K562 (cell line): ENCODE results near the gene ECSIT. TPM values are rescaled to one million over a fixed set of nuclear protein-coding genes. Genes with fewer than 3 reads are reported as not detected.
A peak's percentile ranks its signal among the peaks of the same experiment; 100 is the strongest.

Experiments used
- ATAC-seq: fragments of 200-7000 bp; cut with Tn5 transposase; 3 replicates; pipeline ENCODE4 v1.9.1; 2020; ENCODE audit warnings: moderate library complexity
- BruUV-seq: library from RNA; stranded (reverse); fragments of 400-500 nt; replicated peaks from 2 replicates; lab custom pipeline; 2021; lab: Mats Ljungman, UMichigan
- CTCF ChIA-PET: fragments of 300-600 bp; formaldehyde crosslinking; extraction: SDS; loops from one replicate; lab custom pipeline; 2021; ENCODE audit warnings: low intra/inter-chr PET ratio; lab: Yijun Ruan, JAX
- POLR2A ChIA-PET: fragments of 300-600, 350-650 bp; sonication (Branson Sonifier 250); formaldehyde crosslinking; extraction: SDS; loops from one replicate; lab custom pipeline; 2021; ENCODE audit warnings: antibody characterized with exemption, inconsistent platforms; lab: Yijun Ruan, JAX
- DNase-seq, 4 experiments: peaks; one replicate each; pipeline versions ENCODE4 v3.0.0 to v3.0.0-alpha.2; 2011 to 2018; ENCODE audit warnings: low spot score in 3 of 4, mixed read lengths in 3 of 4; ENCODE audit errors: extremely low read depth in 1 of 4
- FAIRE-seq: peaks from 2 replicates; lab custom pipeline; 2011; peaks lifted over from hg19 to GRCh38; lab: Jason Lieb, UNC
- H2AFZ ChIP-seq: 2 replicates; pipeline ENCODE4 v1.6.0; 2011; ENCODE audit warnings: low read depth, low read length, control low read depth, inconsistent platforms
- H3K27ac ChIP-seq: fragments of 200-600 bp; 3 replicates; pipeline ENCODE4 v1.8.0; 2011; ENCODE audit warnings: low read depth, mild to moderate bottlenecking, control low read depth, inconsistent platforms, low read length, moderate library complexity, mixed read lengths; ENCODE audit errors: extremely low read depth
- H3K27me3 ChIP-seq, 2 experiments: fragments of 300-600 bp in 1 of 2; 2 replicates in 1 of 2; 3 replicates in 1 of 2; pipeline versions ENCODE4 v1.6.0 to v1.8.0; 2011; ENCODE audit warnings: inconsistent platforms in 2 of 2, low read length in 2 of 2, mild to moderate bottlenecking in 1 of 2, mixed read lengths in 1 of 2, moderate library complexity in 1 of 2; ENCODE audit not compliant: control insufficient read depth in 2 of 2, insufficient read depth in 2 of 2
- H3K36me3 ChIP-seq: fragments of 300-600 bp; 3 replicates; pipeline ENCODE4 v1.8.0; 2011; ENCODE audit warnings: mild to moderate bottlenecking, low read length, inconsistent platforms; ENCODE audit not compliant: control insufficient read depth, insufficient read depth
- H3K4me1 ChIP-seq, 2 experiments: fragments of 200-600 bp in 1 of 2; replicated peaks in 1 of 2; 2 replicates in 1 of 2; 3 replicates in 1 of 2; pipeline versions ENCODE4 v1.5.1 to v1.8.0; 2011; ENCODE audit warnings: inconsistent platforms in 2 of 2, low read length in 2 of 2, mild to moderate bottlenecking in 1 of 2, mixed read lengths in 1 of 2, moderate library complexity in 1 of 2; ENCODE audit not compliant: control insufficient read depth in 2 of 2, insufficient read depth in 2 of 2
- H3K4me2 ChIP-seq: 2 replicates; pipeline ENCODE4 v1.6.1; 2011; ENCODE audit warnings: low read length, control low read depth, inconsistent platforms, mixed read lengths; ENCODE audit not compliant: insufficient read depth
- H3K4me3 ChIP-seq: fragments of 200-600 bp; sonication (generic), shearing (Covaris generic); 2 replicates; pipeline ENCODE4 v1.5.1; 2016; ENCODE audit warnings: control low read depth, inconsistent platforms
- H3K79me2 ChIP-seq: fragments of 200-600 bp; 3 replicates; pipeline ENCODE4 v1.8.0; 2011; ENCODE audit warnings: low read length, inconsistent platforms; ENCODE audit not compliant: control insufficient read depth, insufficient read depth
- H3K9ac ChIP-seq, 2 experiments: 2 replicates each; pipeline versions ENCODE4 v1.6.0 to v1.6.1; 2011; ENCODE audit warnings: low read depth in 2 of 2, low read length in 2 of 2, control low read depth in 1 of 2, inconsistent platforms in 1 of 2, mild to moderate bottlenecking in 1 of 2, mixed read lengths in 1 of 2; ENCODE audit not compliant: insufficient read depth in 1 of 2
- H3K9me1 ChIP-seq: one replicate; pipeline ENCODE4 v1.6.0; 2011; ENCODE audit warnings: inconsistent platforms, mild to moderate bottlenecking, low read length, moderate library complexity; ENCODE audit not compliant: control insufficient read depth, insufficient read depth
- H3K9me3 ChIP-seq: replicated peaks from 2 replicates; pipeline ENCODE4 v1.5.1; 2011; ENCODE audit warnings: low read depth, low read length, inconsistent platforms; ENCODE audit not compliant: control insufficient read depth, insufficient read depth
- H4K20me1 ChIP-seq: replicated peaks from 2 replicates; pipeline ENCODE4 v1.6.1; 2011; ENCODE audit warnings: low read length, inconsistent platforms, mixed read lengths; ENCODE audit not compliant: control insufficient read depth, insufficient read depth
- CBX8 ChIP-seq: fragments of 200-600 bp; sonication (generic); IDR thresholded peaks from 2 replicates; pipeline ENCODE4 v1.6.1; 2012; ENCODE audit warnings: borderline replicate concordance, mixed run types, low read depth, mild to moderate bottlenecking, moderate library complexity, mixed read lengths, low read length, control low read depth, inconsistent platforms; ENCODE audit not compliant: poor library complexity, severe bottlenecking; ENCODE audit errors: extremely low read depth
- KHSRP ChIP-seq: fragments of 450-650 bp; IDR thresholded peaks from 2 replicates; pipeline ENCODE4 v1.6.1; 2017
- MTF1 ChIP-seq: fragments of 250-450 bp; sonication (Bioruptor Pico); IDR thresholded peaks from 2 replicates; pipeline ENCODE4 v1.9.0; 2021; ENCODE audit warnings: moderate library complexity, mild to moderate bottlenecking, inconsistent platforms, borderline replicate concordance
- NR2F6 ChIP-seq: fragments of 450-650 bp; formaldehyde crosslinking; IDR thresholded peaks from 2 replicates; pipeline ENCODE4 v1.4.0; 2020; ENCODE audit warnings: mild to moderate bottlenecking
- POLR2H ChIP-seq: IDR thresholded peaks from 2 replicates; pipeline ENCODE4 v1.6.1; 2016; ENCODE audit warnings: missing genetic modification characterization, low read depth, mild to moderate bottlenecking, control low read depth, missing compliant biosample characterization, moderate library complexity
- PTBP1 ChIP-seq: fragments of 200-400 bp; formaldehyde crosslinking; IDR thresholded peaks from 2 replicates; pipeline ENCODE4 v1.6.1; 2017; ENCODE audit warnings: low read depth, low read length
- PYGO2 ChIP-seq: fragments of 450-650 bp; IDR thresholded peaks from 2 replicates; pipeline ENCODE4 v1.6.1; 2016; ENCODE audit warnings: mild to moderate bottlenecking, missing genetic modification characterization, moderate library complexity, missing compliant biosample characterization
- RHOXF2B ChIP-seq: fragments of 250-450 bp; sonication (Bioruptor Pico); conservative IDR thresholded peaks from 2 replicates; pipeline ENCODE4 v1.5.1; 2021
- TAL1 ChIP-seq: fragments of 450-650 bp; IDR thresholded peaks from 2 replicates; pipeline ENCODE4 v1.6.1; 2016; ENCODE audit warnings: mild to moderate bottlenecking
- TBL1XR1 ChIP-seq, 2 experiments: IDR thresholded peaks; 2 replicates each; pipeline ENCODE4 v1.6.1; 2012; ENCODE audit warnings: improper control_type of control experiment in 2 of 2, low read length in 2 of 2, mild to moderate bottlenecking in 1 of 2
- ZC3H8 ChIP-seq: fragments of 450-650 bp; IDR thresholded peaks from 2 replicates; pipeline ENCODE4 v1.6.1; 2017
- ZNF311 ChIP-seq: fragments of 250-450 bp; sonication (Bioruptor Pico); IDR thresholded peaks from 2 replicates; pipeline ENCODE4 v1.4.0; 2020; ENCODE audit warnings: mild to moderate bottlenecking, moderate library complexity
- ZNF551 ChIP-seq: fragments of 250-450 bp; sonication (Bioruptor Pico); IDR thresholded peaks from 2 replicates; pipeline ENCODE4 v1.5.0; 2021; ENCODE audit warnings: mild to moderate bottlenecking, moderate library complexity
- ZNF79 ChIP-seq: fragments of 250-450 bp; sonication (Bioruptor Pico); IDR thresholded peaks from 2 replicates; pipeline ENCODE4 v1.4.0; 2020; ENCODE audit warnings: low read depth, mild to moderate bottlenecking, moderate library complexity
- WGBS: fragments of 100-300 bp; shearing (Covaris generic); methylation state at CpG from one replicate; pipeline ENCODE4 v1.1.6; 2016; ENCODE audit warnings: low coverage, mixed read lengths; ENCODE audit not compliant: insufficient coverage; ENCODE audit errors: missing lambda C conversion rate; 5-methylcytosine and 5-hydroxymethylcytosine counted together
- in situ Hi-C: fragments of 300-500 bp; cut with MboI; formaldehyde crosslinking; loops from 4 replicates; pipeline ENCODE4 v1.15.0; 2018; ENCODE audit warnings: inconsistent platforms, mixed read lengths
- intact Hi-C: fragments of 100-400 bp; cut with micrococcal nuclease; formaldehyde crosslinking; loops from 2 replicates; pipeline ENCODE4 v1.14.2; 2022
- polyA plus RNA-seq, 8 experiments: library from polyadenylated mRNA; depleted of rRNA in 4 of 8; stranded (reverse) in 5 of 8; unstranded in 3 of 8; fragments of >200 nt; fragmentation: Nextera tagmentation in 2 of 8; fragmentation: Illumina TruSeq in 1 of 8; extraction: Ambion mirVana in 2 of 8; extraction: Trizol in 1 of 8; gene quantifications; 2 replicates each; pipeline versions ENCODE4 v1.2.1 to v1.2.3, GENCODE V29; 2011 to 2014; ENCODE audit warnings: inconsistent platforms in 1 of 8, missing spikeins in 1 of 8
- total RNA-seq, 7 experiments: library from RNA; depleted of rRNA in 6 of 7; stranded (reverse); fragments of >200 nt in 6 of 7; fragmentation: Illumina TruSeq in 2 of 7; extraction: Trizol in 2 of 7; gene quantifications; 2 replicates each; pipeline versions ENCODE4 v1.2.1 to v1.2.3, GENCODE V29; 2011 to 2021; ENCODE audit warnings: low replicate concordance in 1 of 7
- TF ChIP-seq, protein P1 (sequence below): fragments of 250-450 bp; sonication (Bioruptor Pico); IDR thresholded peaks from 2 replicates; pipeline ENCODE4 v1.4.0; 2020; ENCODE audit warnings: borderline replicate concordance
- TF ChIP-seq, protein P2 (sequence below): sonication (generic); formaldehyde crosslinking; IDR thresholded peaks from 2 replicates; pipeline ENCODE4 v1.9.0; 2022; ENCODE audit warnings: mild to moderate bottlenecking, missing genetic modification reagents
- TF ChIP-seq, protein P3 (sequence below): sonication (generic); formaldehyde crosslinking; IDR thresholded peaks from 2 replicates; pipeline ENCODE4 v1.8.0; 2023; ENCODE audit warnings: mild to moderate bottlenecking, missing genetic modification reagents

The ECSIT gene
- total and polyA plus RNA-seq, 9 of the 15 experiments (the other 6 are each of a cell fraction or from before 2014, with no cell fraction given): 1.1 to 82.5 (median 43.9) TPM

DNA sequence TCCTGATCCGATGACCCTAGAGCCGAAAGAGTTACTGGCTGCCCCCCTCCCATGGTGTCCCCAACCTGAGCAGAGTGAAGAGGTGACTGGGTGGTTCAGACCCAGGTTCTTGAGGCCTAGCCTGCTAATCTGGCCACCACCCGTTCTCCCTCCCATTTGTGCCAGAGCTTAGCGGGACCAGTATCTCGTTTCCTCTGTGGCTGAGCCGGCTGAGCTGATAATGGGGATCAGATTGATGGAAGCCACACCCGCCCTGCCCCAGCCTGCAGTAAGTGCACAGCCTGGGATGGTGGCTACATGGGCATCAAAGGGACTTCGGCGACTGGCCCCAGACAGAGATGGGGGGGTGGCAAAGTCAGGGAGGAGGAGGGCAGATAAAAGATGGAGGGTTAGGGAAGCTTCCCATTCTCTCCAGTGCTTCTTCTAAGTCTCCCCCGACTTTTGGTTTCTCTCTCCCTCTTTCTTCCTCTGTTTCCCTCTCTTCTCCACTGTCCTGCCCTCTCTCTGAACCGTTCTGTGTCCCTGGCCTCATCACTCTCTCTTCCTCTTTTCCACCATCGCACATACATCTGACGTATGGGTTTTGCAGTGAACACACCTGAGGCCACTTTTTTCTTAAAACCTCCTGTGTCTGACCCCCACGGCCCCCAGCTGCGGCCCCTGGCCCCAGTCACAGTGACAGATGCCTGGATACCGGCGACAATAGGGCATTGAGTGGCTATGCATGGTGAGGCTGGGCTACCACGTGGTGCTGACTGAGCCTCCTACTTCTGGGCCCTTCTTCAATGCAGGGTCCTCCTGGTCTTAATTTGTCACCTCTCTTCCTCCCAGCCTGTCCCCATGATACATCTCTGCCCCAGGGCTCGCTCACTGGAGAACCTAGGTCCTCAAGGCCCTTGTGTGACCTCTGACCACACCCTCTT lies 50.5 kb downstream of the ECSIT start:
- ChIA-PET POLR2A (no interaction called here), CTCF (no interaction called here)
- H3K9me3 ChIP-seq: no peaks in the 10 kb centered on the region
- H3K79me2 ChIP-seq: no peaks in the 10 kb centered on the region
- H3K9ac ChIP-seq: no peak overlapping the region
- H3K4me1 ChIP-seq: peaks cover 9 to 49% of the 10 kb centered on the region in 2 experiments; a peak in 4 of 5 replicates
- no peak overlapping the region for H3K27ac ChIP-seq
- 18% methylated on average over 19 of the region's 19 CpGs for WGBS
- peak overlapping the region; percentile 51; the same call in 1 of the 2 replicates for H3K4me2 ChIP-seq
- intact Hi-C loops (no loop called here), in situ Hi-C loops (no loop called here)
- peak overlapping the region; percentile 78; the same call in 1 of the 2 replicates for H2AFZ ChIP-seq
- no peaks in the 10 kb centered on the region for H3K36me3 ChIP-seq
- H3K27me3 ChIP-seq: peaks cover 0 to 3% of the 10 kb centered on the region in 2 experiments; a peak in 3 of 5 replicates
- no peak for ATAC-seq
- H3K4me3 ChIP-seq: no peak overlapping the region
- H4K20me1 ChIP-seq: no peaks in the 10 kb centered on the region; the same call in 1 of the 2 replicates
- no peaks in the 10 kb centered on the region for H3K9me1 ChIP-seq
- no peak for FAIRE-seq
- BruUV-seq: no TSS peak
- peak in 2 of 4 experiments; percentile 10 to 32 for DNase-seq
- TF ChIP-seq RHOXF2B: no peak
- no peak for TF ChIP-seq PTBP1
- TF ChIP-seq, protein P1, sequence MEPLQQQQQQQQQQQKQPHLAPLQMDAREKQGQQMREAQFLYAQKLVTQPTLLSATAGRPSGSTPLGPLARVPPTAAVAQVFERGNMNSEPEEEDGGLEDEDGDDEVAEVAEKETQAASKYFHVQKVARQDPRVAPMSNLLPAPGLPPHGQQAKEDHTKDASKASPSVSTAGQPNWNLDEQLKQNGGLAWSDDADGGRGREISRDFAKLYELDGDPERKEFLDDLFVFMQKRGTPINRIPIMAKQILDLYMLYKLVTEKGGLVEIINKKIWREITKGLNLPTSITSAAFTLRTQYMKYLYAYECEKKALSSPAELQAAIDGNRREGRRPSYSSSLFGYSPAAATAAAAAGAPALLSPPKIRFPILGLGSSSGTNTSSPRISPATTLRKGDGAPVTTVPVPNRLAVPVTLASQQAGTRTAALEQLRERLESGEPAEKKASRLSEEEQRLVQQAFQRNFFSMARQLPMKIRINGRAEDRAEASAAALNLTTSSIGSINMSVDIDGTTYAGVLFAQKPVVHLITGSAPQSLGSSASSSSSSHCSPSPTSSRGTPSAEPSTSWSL (CRISPR knock-in tag): no peak
- no peak for TF ChIP-seq ZNF311 (CRISPR knock-in tag)
- TF ChIP-seq KHSRP: no peak
- TF ChIP-seq PYGO2 (tag): no peak
- TF ChIP-seq ZNF551: no peak
- no peak for TF ChIP-seq CBX8
- no peak for TF ChIP-seq POLR2H (tag)
- no peak for TF ChIP-seq ZNF79 (CRISPR knock-in tag)
- no peak for TF ChIP-seq NR2F6 (CRISPR knock-in tag)
- TF ChIP-seq, protein P2, sequence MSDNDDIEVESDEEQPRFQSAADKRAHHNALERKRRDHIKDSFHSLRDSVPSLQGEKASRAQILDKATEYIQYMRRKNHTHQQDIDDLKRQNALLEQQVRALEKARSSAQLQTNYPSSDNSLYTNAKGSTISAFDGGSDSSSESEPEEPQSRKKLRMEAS (CRISPR knock-in tag): peak; percentile 38; the same call in 1 of the 2 replicates
- TF ChIP-seq MTF1: no peak
- no peak for TF ChIP-seq TAL1
- no peak for TF ChIP-seq ZC3H8
- TF ChIP-seq, protein P3, sequence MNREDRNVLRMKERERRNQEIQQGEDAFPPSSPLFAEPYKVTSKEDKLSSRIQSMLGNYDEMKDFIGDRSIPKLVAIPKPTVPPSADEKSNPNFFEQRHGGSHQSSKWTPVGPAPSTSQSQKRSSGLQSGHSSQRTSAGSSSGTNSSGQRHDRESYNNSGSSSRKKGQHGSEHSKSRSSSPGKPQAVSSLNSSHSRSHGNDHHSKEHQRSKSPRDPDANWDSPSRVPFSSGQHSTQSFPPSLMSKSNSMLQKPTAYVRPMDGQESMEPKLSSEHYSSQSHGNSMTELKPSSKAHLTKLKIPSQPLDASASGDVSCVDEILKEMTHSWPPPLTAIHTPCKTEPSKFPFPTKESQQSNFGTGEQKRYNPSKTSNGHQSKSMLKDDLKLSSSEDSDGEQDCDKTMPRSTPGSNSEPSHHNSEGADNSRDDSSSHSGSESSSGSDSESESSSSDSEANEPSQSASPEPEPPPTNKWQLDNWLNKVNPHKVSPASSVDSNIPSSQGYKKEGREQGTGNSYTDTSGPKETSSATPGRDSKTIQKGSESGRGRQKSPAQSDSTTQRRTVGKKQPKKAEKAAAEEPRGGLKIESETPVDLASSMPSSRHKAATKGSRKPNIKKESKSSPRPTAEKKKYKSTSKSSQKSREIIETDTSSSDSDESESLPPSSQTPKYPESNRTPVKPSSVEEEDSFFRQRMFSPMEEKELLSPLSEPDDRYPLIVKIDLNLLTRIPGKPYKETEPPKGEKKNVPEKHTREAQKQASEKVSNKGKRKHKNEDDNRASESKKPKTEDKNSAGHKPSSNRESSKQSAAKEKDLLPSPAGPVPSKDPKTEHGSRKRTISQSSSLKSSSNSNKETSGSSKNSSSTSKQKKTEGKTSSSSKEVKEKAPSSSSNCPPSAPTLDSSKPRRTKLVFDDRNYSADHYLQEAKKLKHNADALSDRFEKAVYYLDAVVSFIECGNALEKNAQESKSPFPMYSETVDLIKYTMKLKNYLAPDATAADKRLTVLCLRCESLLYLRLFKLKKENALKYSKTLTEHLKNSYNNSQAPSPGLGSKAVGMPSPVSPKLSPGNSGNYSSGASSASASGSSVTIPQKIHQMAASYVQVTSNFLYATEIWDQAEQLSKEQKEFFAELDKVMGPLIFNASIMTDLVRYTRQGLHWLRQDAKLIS (CRISPR knock-in tag): no peak
- TF ChIP-seq TBL1XR1 (IDR thresholded peaks at IDR 0.05; ENCODE audit: low read length in 2 of 2): no peak
